Uterus (tissue), 2 donors: ENCODE data around the gene METTL24.

Experiments
- POLR2A ChIP-seq, 2 donors: fragments of 450-650 bp; IDR thresholded peaks; one replicate each; pipeline ENCODE4 v1.6.1; 2016; ENCODE audit warnings: antibody characterized with exemption in 2 of 2, mild to moderate bottlenecking in 1 of 2, moderate library complexity in 1 of 2
- TF ChIP-seq, protein P1 (sequence below), 4 experiments: fragments of 200-600 bp in 2 of 4; fragments of 450-650 bp in 2 of 4; sonication (generic) in 2 of 4; IDR thresholded peaks; one replicate each; pipeline ENCODE4 v1.5.1; 2016 to 2019; ENCODE audit warnings: antibody characterized with exemption in 4 of 4, mild to moderate bottlenecking in 2 of 4, moderate library complexity in 1 of 4

DNA sequence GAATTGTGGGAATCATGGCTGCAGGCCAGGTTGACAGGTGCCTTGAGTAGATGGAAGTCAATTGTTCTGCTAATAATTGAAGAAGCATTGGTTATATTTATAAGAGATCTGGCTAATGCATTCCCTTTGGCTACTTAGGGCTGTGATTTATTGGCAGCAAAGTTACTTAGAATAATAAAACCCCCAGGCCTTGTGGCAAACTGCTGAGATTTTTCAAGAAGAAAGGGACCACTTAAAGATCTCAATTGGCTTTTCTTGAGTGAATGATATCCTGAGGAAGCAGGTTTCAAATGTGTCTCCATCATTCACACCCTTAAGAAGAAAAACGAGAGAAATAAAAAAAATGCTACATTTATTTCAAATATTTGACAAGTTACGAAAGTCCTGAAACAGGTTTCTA is 29.8 kb upstream of the METTL24 start:
- no peak for TF ChIP-seq POLR2A (IDR thresholded peaks at IDR 0.05)
- TF ChIP-seq, protein P1, sequence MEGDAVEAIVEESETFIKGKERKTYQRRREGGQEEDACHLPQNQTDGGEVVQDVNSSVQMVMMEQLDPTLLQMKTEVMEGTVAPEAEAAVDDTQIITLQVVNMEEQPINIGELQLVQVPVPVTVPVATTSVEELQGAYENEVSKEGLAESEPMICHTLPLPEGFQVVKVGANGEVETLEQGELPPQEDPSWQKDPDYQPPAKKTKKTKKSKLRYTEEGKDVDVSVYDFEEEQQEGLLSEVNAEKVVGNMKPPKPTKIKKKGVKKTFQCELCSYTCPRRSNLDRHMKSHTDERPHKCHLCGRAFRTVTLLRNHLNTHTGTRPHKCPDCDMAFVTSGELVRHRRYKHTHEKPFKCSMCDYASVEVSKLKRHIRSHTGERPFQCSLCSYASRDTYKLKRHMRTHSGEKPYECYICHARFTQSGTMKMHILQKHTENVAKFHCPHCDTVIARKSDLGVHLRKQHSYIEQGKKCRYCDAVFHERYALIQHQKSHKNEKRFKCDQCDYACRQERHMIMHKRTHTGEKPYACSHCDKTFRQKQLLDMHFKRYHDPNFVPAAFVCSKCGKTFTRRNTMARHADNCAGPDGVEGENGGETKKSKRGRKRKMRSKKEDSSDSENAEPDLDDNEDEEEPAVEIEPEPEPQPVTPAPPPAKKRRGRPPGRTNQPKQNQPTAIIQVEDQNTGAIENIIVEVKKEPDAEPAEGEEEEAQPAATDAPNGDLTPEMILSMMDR (IDR thresholded peaks at IDR 0.05) = no peak
